Chondrocyte (in vitro differentiated cells): Measurements from ENCODE around the gene ARHGAP40. TPM values are rescaled to one million over a fixed set of nuclear protein-coding genes. Genes with fewer than 3 reads are reported as not detected.

Experiments used
- DNase-seq: peaks from one replicate; pipeline ENCODE4 v3.0.0; 2021; ENCODE audit warnings: mixed read lengths, low spot score
- H3K27ac Mint-ChIP-seq: one replicate; pipeline ENCODE4 v1.8.0; 2021; ENCODE audit warnings: mild to moderate bottlenecking, moderate library complexity, mixed read lengths; ENCODE audit not compliant: unreplicated experiment
- H3K27me3 Mint-ChIP-seq: 2 replicates; pipeline ENCODE4 v1.8.0; 2021; ENCODE audit warnings: low read depth, mixed read lengths
- H3K36me3 Mint-ChIP-seq: 2 replicates; pipeline ENCODE4 v1.8.0; 2021; ENCODE audit warnings: low read depth, mixed read lengths
- H3K4me1 Mint-ChIP-seq: 2 replicates; pipeline ENCODE4 v1.8.0; 2021; ENCODE audit warnings: low read depth, mild to moderate bottlenecking, mixed read lengths
- H3K4me3 Mint-ChIP-seq: one replicate; pipeline ENCODE4 v1.8.0; 2021; ENCODE audit warnings: mild to moderate bottlenecking, moderate library complexity, mixed read lengths; ENCODE audit not compliant: unreplicated experiment
- H3K9me3 Mint-ChIP-seq: 2 replicates; pipeline ENCODE4 v1.8.0; 2021; ENCODE audit warnings: low read depth, mixed read lengths
- CTCF ChIP-seq: fragments of 200-600 bp; sonication (generic); IDR thresholded peaks from 2 replicates; pipeline ENCODE4 v1.5.0; 2021; ENCODE audit warnings: antibody characterized with exemption, mild to moderate bottlenecking, moderate library complexity
- total RNA-seq: library from RNA; stranded (reverse); gene quantifications from 3 replicates; pipeline ENCODE4 v1.2.1, GENCODE V29; 2021

The ARHGAP40 gene
- total RNA-seq, 1 donor from 2014 or later = not detected

GRCh38 chr20:38670786-38671185, 69.2 kb downstream of the ARHGAP40 start:
- Mint-ChIP-seq H3K27me3 (peaks cover 56% of the 10 kb centered on the region), H3K4me3 (no peak overlapping the region), H3K9me3 (no peaks in the 10 kb centered on the region), H3K27ac (no peak overlapping the region), H3K4me1 (peaks cover 11% of the 10 kb centered on the region), H3K36me3 (no peaks in the 10 kb centered on the region)
- no peak for DNase-seq
- no peak for TF ChIP-seq CTCF

DNA sequence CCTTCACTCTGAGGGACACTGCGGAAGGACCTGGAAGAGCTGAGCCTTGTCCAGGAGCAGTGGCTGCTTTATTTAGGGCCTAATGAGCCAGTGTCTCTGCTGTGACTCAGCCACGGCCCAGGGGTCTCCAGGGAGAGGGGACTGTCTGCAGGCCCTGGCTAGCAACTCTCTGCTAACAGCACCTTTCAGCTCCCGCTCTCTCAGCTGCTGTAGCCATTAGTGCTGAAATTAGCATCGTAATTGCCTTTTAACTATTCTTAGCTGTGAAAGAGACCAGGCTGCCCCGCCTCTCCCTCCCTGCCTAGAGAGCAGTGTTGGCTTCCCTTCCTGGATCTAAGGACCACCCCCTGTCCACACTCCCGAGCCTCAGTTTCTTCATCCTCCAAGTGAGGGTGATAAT, 69.6 kb downstream of the ARHGAP40 start:
- H3K4me3 Mint-ChIP-seq = no peak overlapping the region
- peaks cover 11% of the 10 kb centered on the region for H3K4me1 Mint-ChIP-seq
- TF ChIP-seq CTCF = no peak
- no peaks in the 10 kb centered on the region for H3K9me3 Mint-ChIP-seq
- no peaks in the 10 kb centered on the region for H3K36me3 Mint-ChIP-seq
- H3K27ac Mint-ChIP-seq = no peak overlapping the region
- peaks cover 52% of the 10 kb centered on the region for H3K27me3 Mint-ChIP-seq
- DNase-seq = no peak

- Mint-ChIP-seq H3K4me1 (peaks cover 11% of the 10 kb centered on the region), H3K27ac (no peak overlapping the region), H3K27me3 (peaks cover 51% of the 10 kb centered on the region)
Observed at GRCh38 chr20:38671701-38672292, 70.2 kb downstream of the ARHGAP40 start.

GRCh38 chr20:38672504-38672903, 70.9 kb downstream of the ARHGAP40 start:
- Mint-ChIP-seq H3K27ac (no peak overlapping the region), H3K4me3 (no peak overlapping the region), H3K9me3 (no peaks in the 10 kb centered on the region), H3K36me3 (no peaks in the 10 kb centered on the region), H3K27me3 (peaks cover 49% of the 10 kb centered on the region), H3K4me1 (peaks cover 11% of the 10 kb centered on the region)
- DNase-seq = no peak
- TF ChIP-seq CTCF = no peak

More at GRCh38 chr20:38671701-38672292, 70.2 kb downstream of the ARHGAP40 start:
- Mint-ChIP-seq H3K9me3 (no peaks in the 10 kb centered on the region), H3K36me3 (no peaks in the 10 kb centered on the region), H3K4me3 (no peak overlapping the region)
- TF ChIP-seq CTCF = no peak
- DNase-seq = no peak

- Mint-ChIP-seq H3K27ac (no peak overlapping the region), H3K4me3 (peak overlapping the region; percentile 81), H3K36me3 (no peaks in the 10 kb centered on the region), H3K9me3 (no peaks in the 10 kb centered on the region), H3K4me1 (peaks cover 11% of the 10 kb centered on the region), H3K27me3 (peaks cover 42% of the 10 kb centered on the region)
- no peak for DNase-seq
- no peak for TF ChIP-seq CTCF
Observed at GRCh38 chr20:38673261-38673660, 71.7 kb downstream of the ARHGAP40 start.
